Heart left ventricle (tissue), 16 donors: ENCODE data around the gene SNRPA1. TPM values are rescaled to one million over a fixed set of nuclear protein-coding genes. Genes with fewer than 3 reads are reported as not detected.

Source experiments
- ATAC-seq, 4 donors: fragments of 200-7000 bp; cut with Tn5 transposase; one replicate each; pipeline ENCODE4 v1.9.1; 2020 to 2022; ENCODE audit warnings: moderate library complexity in 4 of 4, mild to moderate bottlenecking in 3 of 4, moderate number of reproducible peaks in 1 of 4
- DNase-seq, 5 donors: peaks; one replicate each; pipeline ENCODE4 v3.0.0-alpha.2; 2020
- H3K27ac ChIP-seq, 12 donors: fragments of 200-600 bp; sonication (generic) in 4 of 12; one replicate each; pipeline versions ENCODE4 v1.5.0 to v1.8.0; 2016 to 2022; ENCODE audit warnings: mild to moderate bottlenecking in 2 of 12
- H3K27me3 ChIP-seq, 9 donors: fragments of 200-600 bp; sonication (generic) in 2 of 9; one replicate each; pipeline versions ENCODE4 v1.5.1 to v1.8.0; 2016 to 2022; ENCODE audit warnings: mild to moderate bottlenecking in 3 of 9
- H3K36me3 ChIP-seq, 9 donors: fragments of 200-600 bp; sonication (generic) in 2 of 9; one replicate each; pipeline versions ENCODE4 v1.5.0 to v1.8.0; 2018 to 2022; ENCODE audit warnings: mild to moderate bottlenecking in 2 of 9
- H3K4me1 ChIP-seq, 12 donors: fragments of 200-600 bp; sonication (generic) in 4 of 12; one replicate each; pipeline versions ENCODE4 v1.5.0 to v1.8.0; 2016 to 2022; ENCODE audit warnings: mild to moderate bottlenecking in 3 of 12
- H3K4me3 ChIP-seq, 12 donors: fragments of 200-600 bp; sonication (generic) in 4 of 12; one replicate each; pipeline versions ENCODE4 v1.5.0 to v1.8.0; 2017 to 2022; ENCODE audit warnings: mild to moderate bottlenecking in 9 of 12, moderate library complexity in 4 of 12
- H3K9me3 ChIP-seq, 12 donors: fragments of 200-600 bp; sonication (generic) in 4 of 12; one replicate each; pipeline versions ENCODE4 v1.5.0 to v1.8.0; 2016 to 2022; ENCODE audit warnings: mild to moderate bottlenecking in 1 of 12
- CTCF ChIP-seq, 12 donors: fragments of 200-600 bp; sonication (generic) in 4 of 12; IDR thresholded peaks; one replicate each; pipeline versions ENCODE4 v1.5.0 to v1.8.0; 2018 to 2022; ENCODE audit warnings: antibody characterized with exemption in 12 of 12, mild to moderate bottlenecking in 5 of 12
- POLR2A ChIP-seq, 2 donors: fragments of 450-650 bp; IDR thresholded peaks; one replicate each; pipeline ENCODE4 v1.6.1; 2017; ENCODE audit warnings: antibody characterized with exemption in 2 of 2, mild to moderate bottlenecking in 2 of 2, moderate library complexity in 2 of 2
- WGBS, 4 donors: extraction: QIAGEN DNeasy Blood & Tissue Kit in 2 of 4; methylation state at CpG; one replicate each; pipeline versions ENCODE4 v1.1.5 to v1.1.7; 2013 to 2018; 5-methylcytosine and 5-hydroxymethylcytosine counted together
- intact Hi-C, 10 donors: fragments of 100-400 bp; cut with DNase I; formaldehyde crosslinking; loops; one replicate each; pipeline versions ENCODE4 v1.11.1 to v1.14.2; 2022
- polyA plus RNA-seq, 2 donors: library from polyadenylated mRNA; stranded (reverse); fragments of 200-250 nt; gene quantifications; one replicate each; pipeline ENCODE4 v1.2.3, GENCODE V29; 2013
- total RNA-seq, 9 donors: library from RNA; depleted of rRNA in 2 of 9; stranded (reverse); fragments of >200 nt in 2 of 9; fragmentation: NEBNext Ultra II Directional in 3 of 9; extraction: Animal tissue kit (Norgen Biotek cat#: 25700) in 3 of 9; gene quantifications; one replicate each; pipeline versions ENCODE4 v1.1.0 to v1.2.4, GENCODE V29; 2016 to 2023
- donor health status: ischemic (EF 13 %, LVEDD 7.1; RV severe dilation, severe dysfunction).
- donor health status: healthy with polysubstance abuse.
- donor health status: DM: no; HTN: yes; CAD: no.
- donor health status: DM: no; HTN: no; CAD: no.
- donor health status: ischemic (EF 25% LVEDD 6.9; RV normal size, moderate dysfunction).
- donor health status: ischemic (EF 25% LVEDD 5.7; RV mildly dilated, moderate dysfunction).
- donor health status: healthy.
- donor health status: DM: yes; HTN: yes; CAD: no.
- donor health status: ischemic (EF 35%, LVEDD 5.7; RV mildly dilated, moderate dysfunction).
- donor health status: nonischemic (EF 11% LVEDD 7.7; RV severe dilation, severe dysfunction).
- donor health status: DM: yes; HTN: yes; CAD: no.
- donor health status: PGD.
- donor health status: ischemic (EF 29% LVEDD 5.4; RV normal size, mild dysfunction).
- donor health status: nonischemic (EF 23%, LVEDD 6.1; RV moderate dilation, normal function).

The SNRPA1 gene
- total and polyA plus RNA-seq, 11 donors: 17.6 to 57.8 (median 30.2) TPM

GRCh38 chr15:101322854-101323477 is 27.9 kb upstream of the SNRPA1 start:
- Histone ChIP-seq H3K4me1 (peaks cover 0 to 11% (median 0%) of the 10 kb centered on the region in 12 donors), H3K27ac (no peak overlapping the region), H3K4me3 (no peak overlapping the region), H3K9me3 (no peaks in the 10 kb centered on the region), H3K36me3 (peaks cover 0 to 30% (median 0%) of the 10 kb centered on the region in 9 donors), H3K27me3 (peaks cover 0 to 5% (median 0%) of the 10 kb centered on the region in 9 donors)
- ATAC-seq (no peak), DNase-seq (no peak)
- TF ChIP-seq POLR2A (IDR thresholded peaks at IDR 0.05) (no peak), CTCF (IDR thresholded peaks at IDR 0.05) (no peak)
- intact Hi-C loops: no loop called here
- 89 to 93% (median 91%) methylated on average over 15 to 17 of the region's 17 CpGs for WGBS, 4 donors

GRCh38 chr15:101322016-101322695 is 27.1 kb upstream of the SNRPA1 start:
- Histone ChIP-seq H3K4me3 (no peak overlapping the region), H3K27me3 (peaks cover 0 to 5% (median 0%) of the 10 kb centered on the region in 9 donors), H3K4me1 (peaks cover 0 to 11% (median 0%) of the 10 kb centered on the region in 12 donors), H3K27ac (no peak overlapping the region), H3K36me3 (peaks cover 0 to 26% (median 0%) of the 10 kb centered on the region in 9 donors), H3K9me3 (no peaks in the 10 kb centered on the region)
- 89 to 95% (median 91%) methylated on average over 21 of the region's 21 CpGs for WGBS, 4 donors
- TF ChIP-seq CTCF (IDR thresholded peaks at IDR 0.05): no peak
- no peak for TF ChIP-seq POLR2A (IDR thresholded peaks at IDR 0.05)
- DNase-seq (no peak), ATAC-seq (no peak)
- intact Hi-C loops: no loop called here

GRCh38 chr15:101320501-101321052 is 25.5 kb upstream of the SNRPA1 start:
- DNase-seq (peak in 4 of 5 donors; percentile 30 to 75 (median 50)), ATAC-seq (peak in 3 of 4 donors; percentile 60 to 62 (median 61))
- Histone ChIP-seq H3K27me3 (peaks cover 0 to 5% (median 0%) of the 10 kb centered on the region in 9 donors), H3K27ac (peak overlapping the region in 1 of 12 donors; percentile 37), H3K9me3 (no peaks in the 10 kb centered on the region), H3K4me1 (peaks cover 0 to 11% (median 0%) of the 10 kb centered on the region in 12 donors), H3K4me3 (peak overlapping the region in 2 of 12 donors; percentile 16 to 37), H3K36me3 (peaks cover 0 to 26% (median 0%) of the 10 kb centered on the region in 9 donors)
- intact Hi-C loops: no loop called here
- WGBS, 4 donors: 61 to 80% (median 69%) methylated on average over 20 to 21 of the region's 21 CpGs
- TF ChIP-seq CTCF (IDR thresholded peaks at IDR 0.05): peak in 4 of 12 donors; percentile 14 to 44 (median 20)
- no peak for TF ChIP-seq POLR2A (IDR thresholded peaks at IDR 0.05)

GRCh38 chr15:101318839-101319238 is 23.8 kb upstream of the SNRPA1 start:
- DNase-seq (no peak), ATAC-seq (no peak)
- Histone ChIP-seq H3K27me3 (peaks cover 0 to 5% (median 0%) of the 10 kb centered on the region in 9 donors), H3K36me3 (peaks cover 0 to 25% (median 0%) of the 10 kb centered on the region in 9 donors), H3K4me3 (no peak overlapping the region), H3K9me3 (no peaks in the 10 kb centered on the region), H3K4me1 (peaks cover 0 to 11% (median 0%) of the 10 kb centered on the region in 12 donors), H3K27ac (no peak overlapping the region)
- intact Hi-C loops: loop anchor here in 1 of 10 donors (10.0 kb wide), 1 partner anchor 106 kb away; no protein-coding TSS in a partner anchor
- TF ChIP-seq CTCF (IDR thresholded peaks at IDR 0.05) (no peak), POLR2A (IDR thresholded peaks at IDR 0.05) (no peak)
- 65 to 69% (median 66%) methylated on average over 7 of the region's 7 CpGs for WGBS, 4 donors
